IPS DF 4.7 (cell line): ENCODE data around the gene MRPL40.

ENCODE experiments used
- DNase-seq: peaks from one replicate; pipeline ENCODE4 v3.0.0-alpha.2; 2013; ENCODE audit warnings: low spot score; ENCODE audit errors: extremely low read depth

MRPL40 gene

GRCh38 chr22:19480789-19481188 lies 48.4 kb downstream of the MRPL40 start:
- DNase-seq = no peak

GRCh38 chr22:19482297-19482696 lies 50.0 kb downstream of the MRPL40 start:
- no peak for DNase-seq

- no peak for DNase-seq
Observed at GRCh38 chr22:19483481-19484244, 51.3 kb downstream of the MRPL40 start.
